Measurements from ENCODE around the gene AK9.
"Not testable (repeated sequence)": the region's sequence is repeated elsewhere in the genome, so short reads cannot be mapped to it uniquely, and the experiment has no call there.

The AK9 gene

GRCh38 chr6:109465772-109466171, 225.2 kb downstream of the AK9 start:
- Histone ChIP-seq H3K4me3 (ENCODE audit: low read depth, low read length) (no peak overlapping the region), H3K4me2 (ENCODE audit: low read length) (no peak overlapping the region), H3K27ac (peak overlapping the region; percentile 31), H3K4me1 (peaks cover 10% of the 10 kb centered on the region), H3K27me3 (ENCODE audit: control insufficient read depth, insufficient read depth, low read length) (no peaks in the 10 kb centered on the region), H3K36me3 (ENCODE audit: control insufficient read depth, insufficient read depth, low read length) (no peaks in the 10 kb centered on the region), H3K79me2 (peaks cover 1% of the 10 kb centered on the region), H2AFZ (no peak overlapping the region), H3K9ac (no peak overlapping the region), H3K9me3 (ENCODE audit: control insufficient read depth, low read length) (no peaks in the 10 kb centered on the region)
- no peak for TF ChIP-seq CTCF (IDR thresholded peaks at IDR 0.05)

- H3K79me2 ChIP-seq: no peaks in the 10 kb centered on the region
- no peak for TF ChIP-seq CTCF (IDR thresholded peaks at IDR 0.05)
- no peak overlapping the region for H3K4me3 ChIP-seq (ENCODE audit: low read depth, low read length)
- H3K27me3 ChIP-seq (ENCODE audit: control insufficient read depth, insufficient read depth, low read length): no peaks in the 10 kb centered on the region
- no peak overlapping the region for H2AFZ ChIP-seq
- peaks cover 21% of the 10 kb centered on the region for H3K4me1 ChIP-seq
- no peak overlapping the region for H3K9ac ChIP-seq
- no peaks in the 10 kb centered on the region for H3K36me3 ChIP-seq (ENCODE audit: control insufficient read depth, insufficient read depth, low read length)
- H3K27ac ChIP-seq: no peak overlapping the region
- no peaks in the 10 kb centered on the region for H3K9me3 ChIP-seq (ENCODE audit: control insufficient read depth, low read length)
- H3K4me2 ChIP-seq (ENCODE audit: low read length): no peak overlapping the region
Observed at GRCh38 chr6:109461733-109462526, 229.1 kb downstream of the AK9 start.

- H3K27me3 ChIP-seq (ENCODE audit: control insufficient read depth, insufficient read depth, low read length); H3K4me3 ChIP-seq (ENCODE audit: low read depth, low read length); H2AFZ ChIP-seq; H3K9ac ChIP-seq; H3K9me3 ChIP-seq (ENCODE audit: control insufficient read depth, low read length); H3K79me2 ChIP-seq; H3K36me3 ChIP-seq (ENCODE audit: control insufficient read depth, insufficient read depth, low read length); H3K4me2 ChIP-seq (ENCODE audit: low read length): not testable (repeated sequence)
- Histone ChIP-seq H3K4me1 (peaks cover 28% of the 10 kb centered on the region), H3K27ac (peak overlapping the region; percentile 56)
Observed at GRCh38 chr6:109461205-109461604, 229.8 kb downstream of the AK9 start.

GRCh38 chr6:109460161-109460829, 230.7 kb downstream of the AK9 start:
- Histone ChIP-seq H3K4me3 (ENCODE audit: low read depth, low read length) (no peak overlapping the region), H3K4me1 (peaks cover 24% of the 10 kb centered on the region), H2AFZ (peak overlapping the region; percentile 25), H3K36me3 (ENCODE audit: control insufficient read depth, insufficient read depth, low read length) (no peaks in the 10 kb centered on the region), H3K9ac (no peak overlapping the region), H3K27me3 (ENCODE audit: control insufficient read depth, insufficient read depth, low read length) (no peaks in the 10 kb centered on the region), H3K27ac (peak overlapping the region; percentile 56), H3K4me2 (ENCODE audit: low read length) (peak overlapping the region; percentile 46), H3K79me2 (no peaks in the 10 kb centered on the region), H3K9me3 (ENCODE audit: control insufficient read depth, low read length) (no peaks in the 10 kb centered on the region)
- TF ChIP-seq CTCF (IDR thresholded peaks at IDR 0.05): no peak

- Histone ChIP-seq H2AFZ (no peak overlapping the region), H3K4me2 (ENCODE audit: low read length) (no peak overlapping the region), H3K4me3 (ENCODE audit: low read depth, low read length) (no peak overlapping the region), H3K27ac (peak overlapping the region; percentile 22), H3K9me3 (ENCODE audit: control insufficient read depth, low read length) (no peaks in the 10 kb centered on the region), H3K36me3 (ENCODE audit: control insufficient read depth, insufficient read depth, low read length) (no peaks in the 10 kb centered on the region), H3K4me1 (peaks cover 29% of the 10 kb centered on the region), H3K27me3 (ENCODE audit: control insufficient read depth, insufficient read depth, low read length) (no peaks in the 10 kb centered on the region), H3K79me2 (no peaks in the 10 kb centered on the region), H3K9ac (no peak overlapping the region)
- TF ChIP-seq CTCF (IDR thresholded peaks at IDR 0.05): no peak
Observed at GRCh38 chr6:109458774-109459531, 232.0 kb downstream of the AK9 start.
